SK-N-SH treated with all-trans-retinoic acid at 6 μM for 48 hours (cell line): ENCODE data around the gene CROCC2.

Experiments used
- ATAC-seq: fragments of 200-7000 bp; cut with Tn5 transposase; 3 replicates; pipeline ENCODE4 v1.9.1; 2020; ENCODE audit warnings: mild to moderate bottlenecking, moderate library complexity
- ARNTL ChIP-seq: fragments of 450-650 bp; formaldehyde crosslinking; IDR thresholded peaks from 2 replicates; pipeline ENCODE4 v1.5.0; 2020; ENCODE audit warnings: low read depth, mild to moderate bottlenecking, moderate library complexity, borderline replicate concordance
- CSDC2 ChIP-seq: fragments of 250-450 bp; sonication (Bioruptor Pico); IDR thresholded peaks from 2 replicates; pipeline ENCODE4 v1.5.0; 2020; ENCODE audit warnings: mild to moderate bottlenecking, moderate library complexity
- ESRRG ChIP-seq: fragments of 250-450 bp; sonication (Bioruptor Pico); IDR thresholded peaks from 2 replicates; pipeline ENCODE4 v1.6.1; 2021; ENCODE audit warnings: mild to moderate bottlenecking
- GLIS3 ChIP-seq: fragments of 250-450 bp; sonication (Bioruptor Pico); IDR thresholded peaks from 2 replicates; pipeline ENCODE4 v1.5.0; 2020; ENCODE audit warnings: mild to moderate bottlenecking, moderate library complexity
- ISL1 ChIP-seq: fragments of 250-450 bp; sonication (Bioruptor Pico); IDR thresholded peaks from 2 replicates; pipeline ENCODE4 v2.1.2; 2022; ENCODE audit warnings: mild to moderate bottlenecking, moderate library complexity
- OSR1 ChIP-seq: fragments of 250-450 bp; sonication (Bioruptor Pico); IDR thresholded peaks from 2 replicates; pipeline ENCODE4 v1.8.0; 2022; ENCODE audit warnings: moderate library complexity, mild to moderate bottlenecking, inconsistent platforms
- PATZ1 ChIP-seq: fragments of 250-450 bp; sonication (Bioruptor Pico); IDR thresholded peaks from 2 replicates; pipeline ENCODE4 v1.8.0; 2020; ENCODE audit warnings: mild to moderate bottlenecking, moderate library complexity, borderline replicate concordance
- POU6F1 ChIP-seq: fragments of 250-450 bp; sonication (Bioruptor Pico); IDR thresholded peaks from 2 replicates; pipeline ENCODE4 v1.8.0; 2021; ENCODE audit warnings: low read depth, mild to moderate bottlenecking, moderate library complexity, borderline replicate concordance
- PPARA ChIP-seq: fragments of 250-450 bp; sonication (Bioruptor Pico); IDR thresholded peaks from 2 replicates; pipeline ENCODE4 v1.5.0; 2020; ENCODE audit warnings: mild to moderate bottlenecking, borderline replicate concordance
- RARB ChIP-seq: fragments of 250-450 bp; sonication (Bioruptor Pico); IDR thresholded peaks from 2 replicates; pipeline ENCODE4 v1.8.0; 2021; ENCODE audit warnings: mild to moderate bottlenecking, moderate library complexity
- TCF4 ChIP-seq: fragments of 250-450 bp; sonication (Bioruptor Pico); IDR thresholded peaks from 2 replicates; pipeline ENCODE4 v1.8.0; 2021; ENCODE audit warnings: mild to moderate bottlenecking, moderate library complexity, borderline replicate concordance
- TOX ChIP-seq: fragments of 250-450 bp; sonication (Bioruptor Pico); IDR thresholded peaks from 2 replicates; pipeline ENCODE4 v1.8.0; 2021; ENCODE audit warnings: mild to moderate bottlenecking, moderate library complexity, borderline replicate concordance
- TSHZ2 ChIP-seq: fragments of 250-450 bp; sonication (Bioruptor Pico); IDR thresholded peaks from 2 replicates; pipeline ENCODE4 v1.5.0; 2020; ENCODE audit warnings: mild to moderate bottlenecking, moderate library complexity
- ZC3H10 ChIP-seq: fragments of 250-450 bp; sonication (Bioruptor Pico); IDR thresholded peaks from 2 replicates; pipeline ENCODE4 v1.5.1; 2021; ENCODE audit warnings: mild to moderate bottlenecking, moderate library complexity
- ZFP30 ChIP-seq: fragments of 450-650 bp; formaldehyde crosslinking; IDR thresholded peaks from 2 replicates; pipeline ENCODE4 v1.5.0; 2022; ENCODE audit warnings: mild to moderate bottlenecking, moderate library complexity
- ZNF565 ChIP-seq: fragments of 450-650 bp; formaldehyde crosslinking; conservative IDR thresholded peaks from 2 replicates; pipeline ENCODE4 v1.5.0; 2020; ENCODE audit warnings: low read depth, mild to moderate bottlenecking, moderate library complexity
- ZNF70 ChIP-seq: fragments of 450-650 bp; formaldehyde crosslinking; IDR thresholded peaks from 2 replicates; pipeline ENCODE4 v1.5.0; 2020; ENCODE audit warnings: mild to moderate bottlenecking, moderate library complexity
- TF ChIP-seq, protein P1 (sequence below): fragments of 250-450 bp; sonication (Bioruptor Pico); IDR thresholded peaks from 2 replicates; pipeline ENCODE4 v1.5.1; 2021; ENCODE audit warnings: mild to moderate bottlenecking, moderate library complexity

The CROCC2 gene

DNA sequence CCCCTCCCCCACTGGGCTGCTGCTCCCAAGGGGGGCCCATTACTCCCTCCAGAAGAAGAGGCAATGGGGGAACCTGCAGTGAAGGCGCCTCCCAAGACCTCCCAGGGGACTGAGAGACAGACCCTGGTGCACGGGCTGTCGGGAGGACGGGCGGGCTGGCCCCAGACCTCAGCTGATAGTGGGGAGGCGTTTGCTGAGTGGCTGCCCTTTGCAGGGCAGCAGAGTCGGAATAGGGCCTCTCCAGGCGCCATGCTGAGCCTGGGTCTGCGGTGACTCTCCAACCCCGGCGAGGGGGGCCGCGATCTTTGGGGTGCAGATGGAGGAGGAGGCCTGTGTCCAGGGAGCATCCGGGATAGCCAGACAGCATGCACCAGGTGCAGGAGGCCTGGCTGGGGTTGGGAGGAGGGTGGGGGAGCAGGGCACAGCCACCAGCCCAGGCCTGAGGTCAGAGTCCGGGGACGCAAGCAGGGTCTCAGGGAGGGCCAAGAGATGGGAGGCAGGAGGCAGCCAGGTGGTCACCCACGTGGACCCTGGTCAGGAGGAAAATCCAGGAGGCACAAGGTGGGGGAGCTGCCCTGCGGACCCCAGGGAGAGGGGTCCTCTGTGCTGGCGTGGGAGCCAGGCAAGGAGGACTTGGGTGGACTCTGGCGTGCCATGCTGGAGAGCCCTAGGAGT lies 11.0 kb downstream of the CROCC2 start:
- TF ChIP-seq ISL1 (CRISPR knock-in tag) (no peak), RARB (no peak), PATZ1 (no peak), ZFP30 (CRISPR knock-in tag) (no peak)
- ATAC-seq = no peak

GRCh38 chr2:240917684-240918257 lies 11.6 kb downstream of the CROCC2 start:
- ATAC-seq = no peak
- TF ChIP-seq TOX (CRISPR knock-in tag) = no peak

DNA sequence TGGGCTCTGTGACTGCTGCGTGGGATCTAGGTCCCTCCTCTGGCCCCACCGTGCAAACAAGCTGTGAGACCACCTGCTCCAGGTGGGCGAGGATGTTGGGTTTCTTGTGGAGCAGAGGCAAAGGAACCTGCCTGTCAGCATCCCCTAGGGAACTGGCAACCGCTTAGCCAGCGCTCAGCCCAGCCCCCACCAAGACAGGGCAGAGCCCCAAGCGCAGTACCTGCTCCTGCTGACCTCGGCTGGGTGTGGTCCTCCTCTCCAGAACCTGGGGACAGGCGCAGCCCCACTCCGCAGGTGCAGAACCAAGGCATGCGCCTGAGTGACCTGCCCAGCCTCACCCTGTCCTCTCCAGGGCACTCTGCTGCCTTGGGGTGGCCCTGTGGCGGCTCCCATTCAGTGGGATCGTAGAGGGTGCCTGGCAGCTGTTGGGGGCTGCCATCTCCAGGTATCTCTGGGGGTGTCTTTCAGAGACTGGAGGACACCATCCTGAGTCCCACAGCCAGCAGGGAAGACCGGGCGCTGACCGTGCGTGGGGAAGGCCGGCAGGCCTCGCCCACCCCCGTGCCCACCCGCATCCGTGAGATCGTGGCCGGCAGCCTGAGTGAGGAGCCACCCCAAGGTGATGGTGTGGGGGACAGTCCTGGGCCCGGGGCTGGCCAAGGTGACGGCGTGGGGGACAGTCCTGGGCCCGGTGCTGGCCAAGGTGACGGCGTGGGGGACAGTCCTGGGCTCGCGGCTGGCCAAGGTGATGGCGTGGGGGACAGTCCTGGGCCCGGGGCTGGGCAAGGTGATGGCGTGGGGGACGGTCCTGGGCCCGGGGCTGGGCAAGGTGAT lies 12.3 kb downstream of the CROCC2 start:
- TF ChIP-seq GLIS3 (CRISPR knock-in tag) (no peak), ZNF565 (CRISPR knock-in tag) (no peak), ISL1 (CRISPR knock-in tag) (no peak), CSDC2 (CRISPR knock-in tag) (no peak), ARNTL (CRISPR knock-in tag) (no peak), TCF4 (CRISPR knock-in tag) (no peak), TSHZ2 (CRISPR knock-in tag) (no peak), ZFP30 (CRISPR knock-in tag) (no peak), ESRRG (no peak), OSR1 (CRISPR knock-in tag) (no peak), POU6F1 (no peak), RARB (no peak)
- TF ChIP-seq, all 23 proteins: peak for 0
- ATAC-seq = no peak

DNA sequence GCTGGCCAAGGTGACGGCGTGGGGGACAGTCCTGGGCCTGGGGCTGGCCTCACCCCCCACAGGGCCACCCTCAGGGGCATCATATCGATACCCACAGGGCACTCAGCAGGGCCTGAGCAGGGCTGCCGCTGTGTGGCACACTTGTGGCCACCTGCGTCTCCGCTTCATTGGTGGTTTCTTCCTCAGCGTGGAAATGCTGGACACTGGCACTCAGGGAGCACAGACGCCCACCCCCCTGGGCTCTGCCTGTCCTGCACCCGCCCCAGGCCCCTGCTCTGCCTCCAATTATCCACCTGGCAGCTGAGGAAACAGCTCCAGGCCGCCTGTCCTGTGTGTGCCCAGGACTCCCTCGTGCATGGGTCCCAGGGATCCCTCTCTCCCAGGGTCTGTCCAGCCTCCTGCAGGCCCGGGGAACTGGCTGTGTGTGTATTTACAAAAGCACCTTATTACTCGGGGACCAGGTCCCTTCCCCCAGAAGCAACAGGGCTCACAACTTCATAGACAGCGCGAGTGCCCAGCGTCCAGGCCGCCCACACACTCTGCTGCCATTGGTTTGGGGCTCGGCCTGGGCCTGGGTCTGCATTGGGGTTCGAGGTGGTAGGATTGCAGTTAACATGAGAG lies 13.1 kb downstream of the CROCC2 start:
- ATAC-seq = no peak
- TF ChIP-seq POU6F1 (no peak), ZNF565 (CRISPR knock-in tag) (no peak), OSR1 (CRISPR knock-in tag) (no peak), ZFP30 (CRISPR knock-in tag) (no peak), TSHZ2 (CRISPR knock-in tag) (no peak), ZNF70 (CRISPR knock-in tag) (no peak), TCF4 (CRISPR knock-in tag) (no peak), CSDC2 (CRISPR knock-in tag) (no peak), PPARA (CRISPR knock-in tag) (no peak), ZC3H10 (CRISPR knock-in tag) (no peak)
- TF ChIP-seq, protein P1, sequence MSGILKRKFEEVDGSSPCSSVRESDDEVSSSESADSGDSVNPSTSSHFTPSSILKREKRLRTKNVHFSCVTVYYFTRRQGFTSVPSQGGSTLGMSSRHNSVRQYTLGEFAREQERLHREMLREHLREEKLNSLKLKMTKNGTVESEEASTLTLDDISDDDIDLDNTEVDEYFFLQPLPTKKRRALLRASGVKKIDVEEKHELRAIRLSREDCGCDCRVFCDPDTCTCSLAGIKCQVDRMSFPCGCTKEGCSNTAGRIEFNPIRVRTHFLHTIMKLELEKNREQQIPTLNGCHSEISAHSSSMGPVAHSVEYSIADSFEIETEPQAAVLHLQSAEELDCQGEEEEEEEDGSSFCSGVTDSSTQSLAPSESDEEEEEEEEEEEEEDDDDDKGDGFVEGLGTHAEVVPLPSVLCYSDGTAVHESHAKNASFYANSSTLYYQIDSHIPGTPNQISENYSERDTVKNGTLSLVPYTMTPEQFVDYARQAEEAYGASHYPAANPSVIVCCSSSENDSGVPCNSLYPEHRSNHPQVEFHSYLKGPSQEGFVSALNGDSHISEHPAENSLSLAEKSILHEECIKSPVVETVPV = no peak
